Endothelial cell of umbilical vein (primary cell): Measurements from ENCODE around the gene TAS2R5. TPM values are rescaled to one million over a fixed set of nuclear protein-coding genes. Genes with fewer than 3 reads are reported as not detected.
"Not testable (repeated sequence)": the region's sequence is repeated elsewhere in the genome, so short reads cannot be mapped to it uniquely, and the experiment has no call there.

Experiments
- BruUV-seq: library from RNA; stranded (reverse); fragments of 400-500 nt; replicated peaks from 2 replicates; lab custom pipeline; 2021; lab: Mats Ljungman, UMichigan
- CTCF ChIA-PET: fragments of 300-600, 350-600 bp; sonication (Branson Sonifier 250); formaldehyde crosslinking; loops from one replicate; lab custom pipeline; 2021; ENCODE audit warnings: antibody characterized with exemption, inconsistent platforms; lab: Charles Lee
- POLR2A ChIA-PET: fragments of 300-600, 350-600 bp; sonication (Branson Sonifier 250); formaldehyde crosslinking; loops from one replicate; lab custom pipeline; 2021; ENCODE audit warnings: antibody characterized with exemption, inconsistent platforms; lab: Charles Lee
- DNase-seq: peaks from one replicate; pipeline ENCODE4 v3.0.0-alpha.2; 2011; ENCODE audit warnings: low read depth, low spot score
- FAIRE-seq: peaks from 2 replicates; lab custom pipeline; 2011; peaks lifted over from hg19 to GRCh38; lab: Jason Lieb, UNC
- H2AFZ ChIP-seq: 2 replicates; pipeline ENCODE4 v1.6.0; 2012; ENCODE audit warnings: low read depth, low read length, control low read depth, inconsistent platforms
- H3K27ac ChIP-seq: 2 replicates; pipeline ENCODE4 v1.5.1; 2011; ENCODE audit warnings: low read depth, mild to moderate bottlenecking, control low read depth, low read length, moderate library complexity; ENCODE audit not compliant: insufficient read depth
- H3K27me3 ChIP-seq, 2 experiments: 2 replicates each; pipeline versions ENCODE4 v1.6.0 to v1.6.1; 2011; ENCODE audit warnings: low read length in 2 of 2, mixed read lengths in 1 of 2; ENCODE audit not compliant: control insufficient read depth in 2 of 2, insufficient read depth in 2 of 2
- H3K36me3 ChIP-seq, 2 experiments: 2 replicates in 1 of 2; 3 replicates in 1 of 2; pipeline ENCODE4 v1.5.1; 2011; ENCODE audit warnings: low read length in 2 of 2, mild to moderate bottlenecking in 1 of 2, moderate library complexity in 1 of 2; ENCODE audit not compliant: control insufficient read depth in 2 of 2, insufficient read depth in 2 of 2; ENCODE audit errors: extremely low read depth in 1 of 2
- H3K4me1 ChIP-seq: 3 replicates; pipeline ENCODE4 v1.5.1; 2011; ENCODE audit warnings: mild to moderate bottlenecking, low read length; ENCODE audit not compliant: control insufficient read depth, insufficient read depth; ENCODE audit errors: extremely low read depth
- H3K4me2 ChIP-seq: 2 replicates; pipeline ENCODE4 v1.6.1; 2011; ENCODE audit warnings: low read length, control low read depth, mixed read lengths; ENCODE audit not compliant: insufficient read depth
- H3K4me3 ChIP-seq, 3 experiments: fragments of 200-600 bp in 1 of 3; sonication (generic), shearing (Covaris generic) in 1 of 3; replicated peaks in 1 of 3; 2 replicates each; pipeline ENCODE4 v1.5.1; 2011 to 2016; ENCODE audit warnings: control low read depth in 3 of 3, low read length in 3 of 3, mild to moderate bottlenecking in 2 of 3, inconsistent platforms in 1 of 3, low read depth in 1 of 3, moderate library complexity in 1 of 3; ENCODE audit not compliant: insufficient read depth in 1 of 3
- H3K79me2 ChIP-seq: 2 replicates; pipeline ENCODE4 v1.6.0; 2012; ENCODE audit warnings: low read length, inconsistent platforms; ENCODE audit not compliant: control insufficient read depth, insufficient read depth
- H3K9ac ChIP-seq: replicated peaks from 2 replicates; pipeline ENCODE3; 2011; ENCODE audit warnings: low read length, control low read depth; ENCODE audit not compliant: insufficient read depth; ENCODE audit errors: extremely low read depth
- H3K9me1 ChIP-seq: replicated peaks from 3 replicates; pipeline ENCODE4 v1.6.0; 2011; ENCODE audit warnings: mild to moderate bottlenecking, low read length; ENCODE audit not compliant: control insufficient read depth, insufficient read depth; ENCODE audit errors: extremely low read depth
- H3K9me3 ChIP-seq: replicated peaks from 2 replicates; pipeline ENCODE4 v1.5.1; 2012; ENCODE audit warnings: low read length, inconsistent platforms; ENCODE audit not compliant: control insufficient read depth, insufficient read depth
- H4K20me1 ChIP-seq: replicated peaks from 2 replicates; pipeline ENCODE3; 2011; ENCODE audit warnings: mild to moderate bottlenecking, low read length; ENCODE audit not compliant: control insufficient read depth, insufficient read depth; ENCODE audit errors: extremely low read depth
- FOS ChIP-seq: IDR thresholded peaks from 2 replicates; pipeline ENCODE4 v1.6.1; 2011; ENCODE audit warnings: mild to moderate bottlenecking, low read length, moderate library complexity, borderline replicate concordance; ENCODE audit not compliant: insufficient read depth
- dilution Hi-C: fragments of 300-500 bp; cut with MboI; formaldehyde crosslinking; loops from one replicate; pipeline ENCODE4 v1.15.0; 2019; ENCODE audit warnings: low sequenced_read_pairs; ENCODE audit not compliant: extremely low pct_ligation_motif_present
- intact Hi-C: fragments of 100-400 bp; cut with micrococcal nuclease; formaldehyde crosslinking; loops from one replicate; pipeline ENCODE4 v1.10.0; 2022
- polyA plus RNA-seq, 4 experiments: library from polyadenylated mRNA; depleted of rRNA in 3 of 4; stranded (reverse) in 3 of 4; unstranded in 1 of 4; fragments of >200 nt; gene quantifications; 2 replicates each; pipeline versions ENCODE4 v1.2.1 to v1.2.3, GENCODE V29; 2011 to 2012; ENCODE audit warnings: missing spikeins in 1 of 4
- total RNA-seq: library from RNA; stranded (reverse); gene quantifications from 2 replicates; pipeline ENCODE4 v1.2.3, GENCODE V29; 2021

The TAS2R5 gene
- total and polyA plus RNA-seq, 2 donors (not counting 3 experiments of a cell fraction or from before 2014, with no cell fraction given): 1.6 to 2.0 TPM

DNA sequence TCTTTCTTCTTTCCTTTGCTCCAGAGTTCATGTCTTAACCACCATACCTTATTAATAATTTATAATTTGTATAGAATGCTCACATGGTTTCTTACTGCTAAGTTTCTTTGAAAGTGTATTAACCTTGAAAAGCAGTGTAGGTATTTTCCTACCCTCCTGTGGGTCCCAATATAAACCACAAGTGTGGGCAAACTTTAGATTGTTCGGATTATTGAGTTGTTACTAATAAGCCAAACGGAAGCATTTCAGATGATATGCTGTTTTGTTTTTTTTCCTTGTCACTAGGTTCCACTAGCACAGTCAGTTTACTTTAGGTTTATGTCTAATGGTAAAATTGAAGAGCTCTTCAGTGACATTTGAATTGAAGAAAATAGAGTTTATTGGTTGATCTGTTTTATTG is 41.6 kb upstream of the TAS2R5 start:
- TF ChIP-seq FOS: no peak
- FAIRE-seq (no peak), DNase-seq (no peak)
- no peak overlapping the region for H3K9ac ChIP-seq
- H3K4me2 ChIP-seq: no peak overlapping the region
- BruUV-seq: no TSS peak
- intact Hi-C loops (no loop called here), dilution Hi-C loops (no loop called here)
- ChIA-PET POLR2A (no interaction called here), CTCF (interaction anchor here (1.0 kb wide), 1 partner anchor 94 kb away, joined by 3 read pairs; no protein-coding TSS in a partner anchor)
- peaks cover 28 to 31% of the 10 kb centered on the region in 2 experiments for H3K36me3 ChIP-seq
- no peaks in the 10 kb centered on the region for H3K9me1 ChIP-seq
- H3K79me2 ChIP-seq: no peaks in the 10 kb centered on the region
- H4K20me1 ChIP-seq: no peaks in the 10 kb centered on the region
- H3K4me3 ChIP-seq: no peak overlapping the region
- peaks cover 3% of the 10 kb centered on the region for H3K9me3 ChIP-seq
- no peak overlapping the region for H2AFZ ChIP-seq
- H3K27me3 ChIP-seq: no peaks in the 10 kb centered on the region
- no peaks in the 10 kb centered on the region for H3K4me1 ChIP-seq
- no peak overlapping the region for H3K27ac ChIP-seq

- H4K20me1 ChIP-seq, H3K4me3 ChIP-seq: not testable (repeated sequence)
These were observed 38.1 kb upstream of the TAS2R5 start for GRCh38 chr7:141751904-141752303.

More at GRCh38 chr7:141751904-141752303, 38.1 kb upstream of the TAS2R5 start:
- BruUV-seq, dilution Hi-C loops, H3K27me3 ChIP-seq, H3K9me3 ChIP-seq, H3K79me2 ChIP-seq, H2AFZ ChIP-seq, H3K4me2 ChIP-seq, H3K9ac ChIP-seq, H3K9me1 ChIP-seq, CTCF ChIA-PET, DNase-seq, H3K4me1 ChIP-seq, POLR2A ChIA-PET, FAIRE-seq, H3K27ac ChIP-seq: not testable (repeated sequence)
- intact Hi-C loops: loop anchor here (10.0 kb wide), 1 partner anchor 573 kb away; no protein-coding TSS in a partner anchor
- H3K36me3 ChIP-seq: peaks cover 15 to 19% of the 10 kb centered on the region in 2 experiments
